ENCODE results near the gene ARHGAP6. TPM values are rescaled to one million over a fixed set of nuclear protein-coding genes. Genes with fewer than 3 reads are reported as not detected.

Gene ARHGAP6
- total RNA-seq, 1 experiment from 2014 or later, result 0.10 TPM

DNA sequence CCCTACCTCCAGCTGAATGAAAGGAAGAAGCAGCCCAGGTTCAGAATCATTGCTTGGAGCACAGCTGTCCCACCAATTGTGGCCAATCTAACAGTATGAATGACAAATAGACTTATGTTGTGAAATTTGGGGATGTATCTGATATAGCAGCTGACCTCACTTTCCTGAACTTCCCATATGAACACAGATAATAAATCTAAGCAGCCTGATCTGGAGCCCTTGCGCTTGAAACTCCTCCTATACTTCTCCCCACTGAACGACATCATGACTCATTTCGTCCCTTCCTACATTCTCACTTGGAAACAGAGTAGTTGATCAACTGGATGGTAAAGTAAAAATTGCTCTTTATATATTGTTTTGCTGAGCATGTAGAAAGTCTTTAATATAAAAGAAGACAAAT, 396.7 kb downstream of the ARHGAP6 start:
- ChIA-PET RAD21 (ENCODE audit: low non-redundant PET in 1 of 2, low total read pairs in 2 of 2, uncharacterized antibody in 2 of 2, unreplicated experiment in 2 of 2) (no interaction called here), POLR2A (no interaction called here), CTCF (no interaction called here)
- Histone ChIP-seq H3K4me1 (ENCODE audit: control insufficient read depth in 1 of 2, insufficient read depth in 2 of 2, low read length in 2 of 2) (no peaks in the 10 kb centered on the region), H3K79me2 (ENCODE audit: insufficient read depth, low read length) (no peaks in the 10 kb centered on the region), H3K27ac (ENCODE audit: low read depth, low read length) (no peak overlapping the region), H3K9ac (ENCODE audit: low read length) (no peak overlapping the region), H3K9me2 (ENCODE audit: insufficient read depth) (no peaks in the 10 kb centered on the region), H3K36me3 (ENCODE audit: control insufficient read depth in 1 of 2, insufficient read depth in 2 of 2, low read length in 2 of 2) (no peaks in the 10 kb centered on the region), H3K9me3 (ENCODE audit: control insufficient read depth in 1 of 2, insufficient read depth in 1 of 2, low read depth in 1 of 2, low read length in 2 of 2) (no peaks in the 10 kb centered on the region), H2AFZ (ENCODE audit: low read depth, low read length, poor library complexity, severe bottlenecking) (no peak overlapping the region), H4K20me1 (ENCODE audit: insufficient read depth) (no peaks in the 10 kb centered on the region), H3K27me3 (ENCODE audit: insufficient read depth, low read length) (0 out of 2 replicates have a peak, but pooled peaks cover 4% of the 10 kb centered on the region), H3K4me3 (replicated peaks in 1 of 2; ENCODE audit: low read depth in 1 of 2, low read length in 2 of 2) (no peak overlapping the region), H3K4me2 (ENCODE audit: low read length) (no peak overlapping the region)
- intact Hi-C loops (cut with micrococcal nuclease), result no loop called here
- ATAC-seq (no peak), DNase-seq (ENCODE audit: low read depth, low spot score) (no peak)
- BruUV-seq (replicated peaks), result no TSS peak
- no peak for TF ChIP-seq EZH2phosphoT487 (IDR thresholded peaks at IDR 0.05; ENCODE audit: borderline replicate concordance)

DNA sequence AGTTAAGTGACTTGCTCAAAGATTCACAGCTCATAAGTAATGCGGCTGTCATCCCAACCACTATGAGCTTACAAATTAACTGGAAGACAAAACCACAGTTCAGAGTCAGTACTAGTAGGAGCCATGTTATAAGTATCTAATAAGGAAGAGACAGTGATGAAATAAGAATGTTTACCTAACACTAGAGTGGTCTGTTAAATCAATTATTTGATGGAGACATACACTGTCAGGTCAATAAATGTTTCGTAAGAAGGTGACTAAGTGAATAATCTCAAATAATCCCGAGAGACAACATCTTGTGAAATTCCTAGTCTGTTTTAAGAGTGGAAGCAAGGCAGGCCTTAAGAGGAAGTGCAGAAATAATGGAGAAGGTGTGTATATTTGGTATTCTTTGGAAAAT, 398.3 kb downstream of the ARHGAP6 start:
- RAD21 ChIA-PET (ENCODE audit: low non-redundant PET in 1 of 2, low total read pairs in 2 of 2, uncharacterized antibody in 2 of 2, unreplicated experiment in 2 of 2), result no interaction called here
- CTCF ChIA-PET, result no interaction called here
- no peaks in the 10 kb centered on the region for H3K9me3 ChIP-seq (ENCODE audit: control insufficient read depth in 1 of 2, insufficient read depth in 1 of 2, low read depth in 1 of 2, low read length in 2 of 2)
- no peak overlapping the region for H3K4me3 ChIP-seq (replicated peaks in 1 of 2; ENCODE audit: low read depth in 1 of 2, low read length in 2 of 2)
- no peaks in the 10 kb centered on the region for H4K20me1 ChIP-seq (ENCODE audit: insufficient read depth)
- BruUV-seq (replicated peaks), result no TSS peak
- ATAC-seq, result no peak
- H3K9ac ChIP-seq (ENCODE audit: low read length), result no peak overlapping the region
- POLR2A ChIA-PET, result no interaction called here
- H3K4me2 ChIP-seq (ENCODE audit: low read length), result no peak overlapping the region
- no peaks in the 10 kb centered on the region for H3K9me2 ChIP-seq (ENCODE audit: insufficient read depth)
- H3K4me1 ChIP-seq (ENCODE audit: control insufficient read depth in 1 of 2, insufficient read depth in 2 of 2, low read length in 2 of 2), result no peaks in the 10 kb centered on the region
- H3K36me3 ChIP-seq (ENCODE audit: control insufficient read depth in 1 of 2, insufficient read depth in 2 of 2, low read length in 2 of 2), result no peaks in the 10 kb centered on the region
- H2AFZ ChIP-seq (ENCODE audit: low read depth, low read length, poor library complexity, severe bottlenecking), result no peak overlapping the region
- TF ChIP-seq CTCF (IDR thresholded peaks at IDR 0.05 in 2 of 3, conservative IDR thresholded peaks at IDR 0.05 in 1 of 3; ENCODE audit: borderline replicate concordance in 1 of 3, insufficient read depth in 1 of 3, low read depth in 2 of 3, low read length in 2 of 3) (no peak), POLR2A (IDR thresholded peaks at IDR 0.05; ENCODE audit: borderline replicate concordance, extremely low read depth, insufficient read depth, insufficient read length) (no peak), TCF7L2 (IDR thresholded peaks at IDR 0.05; ENCODE audit: borderline replicate concordance, extremely low read depth, insufficient read depth, insufficient read length) (no peak), MAX (IDR thresholded peaks at IDR 0.05) (no peak)
- TF ChIP-seq, protein P1, sequence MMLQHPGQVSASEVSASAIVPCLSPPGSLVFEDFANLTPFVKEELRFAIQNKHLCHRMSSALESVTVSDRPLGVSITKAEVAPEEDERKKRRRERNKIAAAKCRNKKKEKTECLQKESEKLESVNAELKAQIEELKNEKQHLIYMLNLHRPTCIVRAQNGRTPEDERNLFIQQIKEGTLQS (IDR thresholded peaks at IDR 0.05), result no peak
- H3K27ac ChIP-seq (ENCODE audit: low read depth, low read length), result no peak overlapping the region
- H3K27me3 ChIP-seq (ENCODE audit: insufficient read depth, low read length), result 0 out of 2 replicates have a peak, but pooled peaks cover 2% of the 10 kb centered on the region
- intact Hi-C loops (cut with micrococcal nuclease), result no loop called here
- DNase-seq (ENCODE audit: low read depth, low spot score), result no peak
- no peaks in the 10 kb centered on the region for H3K79me2 ChIP-seq (ENCODE audit: insufficient read depth, low read length)

Measured in HCT116 (cell line).